Stomach (tissue), 9 donors: ENCODE results near the gene CXCL1. TPM values are rescaled to one million over a fixed set of nuclear protein-coding genes. Genes with fewer than 3 reads are reported as not detected.

Source experiments
- DNase-seq, 2 donors: peaks; one replicate each; pipeline versions ENCODE4 v3.0.0 to v3.0.0-alpha.2; 2013 to 2019
- H3K27ac ChIP-seq, 5 donors: fragments of 200-600 bp in 4 of 5; sonication (generic) in 4 of 5; one replicate each; pipeline ENCODE4 v1.5.1; 2013 to 2019; ENCODE audit warnings: mild to moderate bottlenecking in 1 of 5, moderate library complexity in 1 of 5
- H3K27me3 ChIP-seq, 3 donors: fragments of 200-600 bp; sonication (generic); one replicate each; pipeline ENCODE4 v1.5.1; 2017 to 2019; ENCODE audit warnings: mixed run types in 1 of 3
- H3K36me3 ChIP-seq, 4 donors: fragments of 200-600 bp; sonication (generic); 1 replicate in 3 of 4; 2 replicates in 1 of 4; pipeline ENCODE4 v1.5.1; 2016 to 2019
- H3K4me1 ChIP-seq, 4 donors: fragments of 200-600 bp; sonication (generic); one replicate each; pipeline ENCODE4 v1.5.1; 2016 to 2019
- H3K4me3 ChIP-seq, 4 donors: fragments of 200-600 bp; sonication (generic) in 3 of 4; one replicate each; pipeline ENCODE4 v1.5.1; 2016 to 2019; ENCODE audit warnings: mild to moderate bottlenecking in 1 of 4
- H3K9me3 ChIP-seq, 4 donors: fragments of 200-600 bp; sonication (generic); one replicate each; pipeline ENCODE4 v1.5.1; 2016 to 2019
- CTCF ChIP-seq, 7 experiments: fragments of 450-650 bp in 4 of 7; fragments of 200-600 bp in 3 of 7; sonication (generic) in 3 of 7; IDR thresholded peaks; one replicate each; pipeline ENCODE4 v1.5.1; 2016 to 2019; ENCODE audit warnings: antibody characterized with exemption in 7 of 7, control low read depth in 2 of 7, mild to moderate bottlenecking in 1 of 7
- EP300 ChIP-seq: sonication (generic); formaldehyde crosslinking; IDR thresholded peaks from one replicate; pipeline ENCODE4 v1.6.1; 2017; ENCODE audit warnings: antibody characterized with exemption
- POLR2A ChIP-seq, 4 donors: fragments of 450-650 bp; IDR thresholded peaks; one replicate each; pipeline ENCODE4 v1.6.1; 2016; ENCODE audit warnings: antibody characterized with exemption in 4 of 4, control low read depth in 2 of 4, mild to moderate bottlenecking in 1 of 4, moderate library complexity in 1 of 4
- POLR2AphosphoS5 ChIP-seq, 3 donors: sonication (generic); formaldehyde crosslinking; IDR thresholded peaks; one replicate each; pipeline ENCODE4 v1.6.1; 2016; ENCODE audit warnings: antibody characterized with exemption in 3 of 3
- WGBS, 5 donors: extraction: QIAGEN DNeasy Blood & Tissue Kit in 3 of 5; methylation state at CpG; one replicate each; pipeline versions ENCODE4 v1.1.5 to v1.1.7; 2013 to 2018; 5-methylcytosine and 5-hydroxymethylcytosine counted together
- intact Hi-C: fragments of 100-400 bp; cut with DNase I; formaldehyde crosslinking; loops from one replicate; pipeline ENCODE4 v1.15.1; 2023; ENCODE audit warnings: low total_unique reads
- polyA plus RNA-seq, 3 donors: library from polyadenylated mRNA; stranded (reverse); fragments of 200-250 nt; gene quantifications; one replicate each; pipeline ENCODE4 v1.2.3, GENCODE V29; 2013
- total RNA-seq, 5 donors: library from RNA; depleted of rRNA; stranded (reverse); fragments of >200 nt; gene quantifications; one replicate each; pipeline versions ENCODE4 v1.1.0 to v1.2.3, GENCODE V29; 2014 to 2016
- donor health status: healthy with polysubstance abuse.
- donor health status: Bipolar disorder and iron deficiency.
- donor health status: healthy.

The CXCL1 gene
- total and polyA plus RNA-seq, 8 donors: 1.8 to 62.1 (median 30.1) TPM

GRCh38 chr4:73856518-73856917 is 12.7 kb upstream of the CXCL1 start:
- H3K4me3 ChIP-seq: no peak overlapping the region
- TF ChIP-seq EP300: no peak
- no peak for TF ChIP-seq POLR2A (IDR thresholded peaks at IDR 0.05)
- no peak for TF ChIP-seq POLR2AphosphoS5 (IDR thresholded peaks at IDR 0.05)
- no peak for TF ChIP-seq CTCF (IDR thresholded peaks at IDR 0.05)
- intact Hi-C loops: no loop called here

GRCh38 chr4:73859614-73860088 is 9.5 kb upstream of the CXCL1 start:
- Histone ChIP-seq H3K9me3 (no peaks in the 10 kb centered on the region), H3K4me1 (no peaks in the 10 kb centered on the region), H3K27me3 (no peaks in the 10 kb centered on the region), H3K4me3 (no peak overlapping the region), H3K36me3 (no peaks in the 10 kb centered on the region), H3K27ac (no peak overlapping the region)
- intact Hi-C loops: no loop called here
- TF ChIP-seq POLR2A (IDR thresholded peaks at IDR 0.05): no peak
- no peak for TF ChIP-seq CTCF (IDR thresholded peaks at IDR 0.05)
- no peak for TF ChIP-seq EP300
- no peak for DNase-seq

More at GRCh38 chr4:73856518-73856917, 12.7 kb upstream of the CXCL1 start:
- no peaks in the 10 kb centered on the region for H3K36me3 ChIP-seq
- no peak overlapping the region for H3K27ac ChIP-seq
- H3K9me3 ChIP-seq: no peaks in the 10 kb centered on the region
- DNase-seq: no peak
- H3K4me1 ChIP-seq: peaks cover 0 to 11% (median 4%) of the 10 kb centered on the region in 4 donors
- H3K27me3 ChIP-seq: peaks cover 0 to 19% (median 0%) of the 10 kb centered on the region in 3 donors

DNA sequence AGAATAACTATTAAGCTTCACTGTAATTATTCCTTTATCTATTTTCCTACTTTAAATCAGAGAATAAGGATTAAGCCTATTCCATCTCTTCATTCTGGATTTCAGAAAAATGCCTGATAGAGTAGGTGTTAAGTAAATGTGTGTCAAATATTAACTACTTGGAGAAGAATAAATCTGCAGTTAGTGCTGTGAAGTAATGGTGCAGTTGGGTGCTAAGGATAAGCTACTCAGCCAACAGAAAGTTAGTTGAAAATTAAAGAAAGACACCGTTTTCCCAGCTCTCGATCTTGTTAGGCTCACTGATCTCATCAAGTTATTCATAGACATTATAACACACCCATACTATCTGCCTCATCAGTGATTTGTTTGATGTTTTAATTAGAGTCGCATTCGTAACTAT is 9.0 kb upstream of the CXCL1 start:
- Histone ChIP-seq H3K4me1 (no peaks in the 10 kb centered on the region), H3K4me3 (no peak overlapping the region), H3K27ac (no peak overlapping the region), H3K9me3 (no peaks in the 10 kb centered on the region), H3K27me3 (no peaks in the 10 kb centered on the region), H3K36me3 (no peaks in the 10 kb centered on the region)
- 39 to 50% (median 41%) methylated on average over 4 of the region's 4 CpGs for WGBS, 5 donors
- no peak for DNase-seq
- intact Hi-C loops: no loop called here
- TF ChIP-seq POLR2A (IDR thresholded peaks at IDR 0.05): no peak
- no peak for TF ChIP-seq POLR2AphosphoS5 (IDR thresholded peaks at IDR 0.05)
- TF ChIP-seq CTCF (IDR thresholded peaks at IDR 0.05): no peak
- TF ChIP-seq EP300: no peak

GRCh38 chr4:73860917-73861316 is 8.3 kb upstream of the CXCL1 start:
- Histone ChIP-seq H3K9me3 (no peaks in the 10 kb centered on the region), H3K27ac (no peak overlapping the region), H3K36me3 (no peaks in the 10 kb centered on the region), H3K4me3 (no peak overlapping the region), H3K4me1 (no peaks in the 10 kb centered on the region), H3K27me3 (no peaks in the 10 kb centered on the region)
- 81 to 90% (median 86%) methylated on average over 3 of the region's 3 CpGs for WGBS, 5 donors
- no peak for DNase-seq
- intact Hi-C loops: no loop called here
- TF ChIP-seq POLR2A (IDR thresholded peaks at IDR 0.05) (no peak), EP300 (no peak), CTCF (IDR thresholded peaks at IDR 0.05) (no peak), POLR2AphosphoS5 (IDR thresholded peaks at IDR 0.05) (no peak)
